Stimulated activated CD4-positive, alpha-beta T cell treated with anti-CD3 and anti-CD28 coated beads, TNF-alpha, amount 100 ng/mL, for 1 hour (primary cell): Measurements from ENCODE around the gene AKNA.
"Not testable (repeated sequence)": the region's sequence is repeated elsewhere in the genome, so short reads cannot be mapped to it uniquely, and the experiment has no call there.

Experiments
- DNase-seq, 3 donors: peaks; one replicate each; pipeline ENCODE4 v3.0.0-alpha.2; 2020; ENCODE audit warnings: low read depth in 3 of 3, low spot score in 1 of 3

Gene AKNA

GRCh38 chr9:114323849-114324248, 63.9 kb downstream of the AKNA start:
- DNase-seq = not testable (repeated sequence)

- not testable (repeated sequence) for DNase-seq
Observed at GRCh38 chr9:114322831-114323531, 64.8 kb downstream of the AKNA start, which contains the start of gene ORM1. TSS of gene ORM1 (plus strand) at chr9:114323098. CDS start at chr9:114323134, 36 bp downstream.

- not testable (repeated sequence) for DNase-seq
Observed at GRCh38 chr9:114322160-114322818, 65.5 kb downstream of the AKNA start.

- no peak for DNase-seq
Observed at GRCh38 chr9:114321759-114322158, 66.0 kb downstream of the AKNA start.

GRCh38 chr9:114320710-114321109, 67.1 kb downstream of the AKNA start:
- DNase-seq = not testable (repeated sequence)

GRCh38 chr9:114319147-114319546, 68.6 kb downstream of the AKNA start:
- no peak for DNase-seq

GRCh38 chr9:114318416-114318815, 69.4 kb downstream of the AKNA start:
- no peak for DNase-seq

- no peak for DNase-seq
Observed at GRCh38 chr9:114317665-114318357, 70.0 kb downstream of the AKNA start.

- DNase-seq = no peak
Observed at GRCh38 chr9:114316605-114317230, 71.1 kb downstream of the AKNA start.

- no peak for DNase-seq
Observed at GRCh38 chr9:114315723-114316363, 71.9 kb downstream of the AKNA start.

- DNase-seq = no peak
Observed at GRCh38 chr9:114314881-114315722, 72.7 kb downstream of the AKNA start.

- no peak for DNase-seq
Observed at GRCh38 chr9:114314256-114314867, 73.4 kb downstream of the AKNA start.

- no peak for DNase-seq
Observed at GRCh38 chr9:114313186-114313585, 74.6 kb downstream of the AKNA start.

- no peak for DNase-seq
Observed at GRCh38 chr9:114312513-114312875, 75.3 kb downstream of the AKNA start.

GRCh38 chr9:114311571-114312512, 75.9 kb downstream of the AKNA start:
- DNase-seq = no peak

GRCh38 chr9:114310471-114311450, 77.0 kb downstream of the AKNA start:
- no peak for DNase-seq

GRCh38 chr9:114309096-114309495, 78.7 kb downstream of the AKNA start:
- DNase-seq = no peak
